Measurements from ENCODE around the gene CAPRIN2. TPM values are rescaled to one million over a fixed set of nuclear protein-coding genes. Genes with fewer than 3 reads are reported as not detected.

CAPRIN2 gene
- total RNA-seq, 1 donor from 2014 or later = 23.7 TPM

GRCh38 chr12:30782316-30783173 lies 27.8 kb upstream of the CAPRIN2 start:
- H3K9me3 Mint-ChIP-seq (ENCODE audit: low read depth) = peaks cover 18% of the 10 kb centered on the region
- no peak for DNase-seq (ENCODE audit: low spot score)
- H3K27me3 Mint-ChIP-seq (ENCODE audit: low read depth) = no peaks in the 10 kb centered on the region
- no peaks in the 10 kb centered on the region for H3K4me1 Mint-ChIP-seq (ENCODE audit: low read depth)
- H3K27ac Mint-ChIP-seq (ENCODE audit: unreplicated experiment) = no peak overlapping the region
- TF ChIP-seq, protein P1, sequence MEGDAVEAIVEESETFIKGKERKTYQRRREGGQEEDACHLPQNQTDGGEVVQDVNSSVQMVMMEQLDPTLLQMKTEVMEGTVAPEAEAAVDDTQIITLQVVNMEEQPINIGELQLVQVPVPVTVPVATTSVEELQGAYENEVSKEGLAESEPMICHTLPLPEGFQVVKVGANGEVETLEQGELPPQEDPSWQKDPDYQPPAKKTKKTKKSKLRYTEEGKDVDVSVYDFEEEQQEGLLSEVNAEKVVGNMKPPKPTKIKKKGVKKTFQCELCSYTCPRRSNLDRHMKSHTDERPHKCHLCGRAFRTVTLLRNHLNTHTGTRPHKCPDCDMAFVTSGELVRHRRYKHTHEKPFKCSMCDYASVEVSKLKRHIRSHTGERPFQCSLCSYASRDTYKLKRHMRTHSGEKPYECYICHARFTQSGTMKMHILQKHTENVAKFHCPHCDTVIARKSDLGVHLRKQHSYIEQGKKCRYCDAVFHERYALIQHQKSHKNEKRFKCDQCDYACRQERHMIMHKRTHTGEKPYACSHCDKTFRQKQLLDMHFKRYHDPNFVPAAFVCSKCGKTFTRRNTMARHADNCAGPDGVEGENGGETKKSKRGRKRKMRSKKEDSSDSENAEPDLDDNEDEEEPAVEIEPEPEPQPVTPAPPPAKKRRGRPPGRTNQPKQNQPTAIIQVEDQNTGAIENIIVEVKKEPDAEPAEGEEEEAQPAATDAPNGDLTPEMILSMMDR (IDR thresholded peaks at IDR 0.05) = no peak
- H3K4me3 Mint-ChIP-seq (ENCODE audit: unreplicated experiment) = no peak overlapping the region
- H3K36me3 Mint-ChIP-seq (ENCODE audit: low read depth) = peaks cover 6% of the 10 kb centered on the region

- H3K36me3 Mint-ChIP-seq (ENCODE audit: low read depth) = peaks cover 4% of the 10 kb centered on the region
- H3K4me1 Mint-ChIP-seq (ENCODE audit: low read depth) = no peaks in the 10 kb centered on the region
- no peak overlapping the region for H3K4me3 Mint-ChIP-seq (ENCODE audit: unreplicated experiment)
- no peaks in the 10 kb centered on the region for H3K27me3 Mint-ChIP-seq (ENCODE audit: low read depth)
- TF ChIP-seq, protein P1 (IDR thresholded peaks at IDR 0.05) = no peak
- peaks cover 17% of the 10 kb centered on the region for H3K9me3 Mint-ChIP-seq (ENCODE audit: low read depth)
- DNase-seq (ENCODE audit: low spot score) = no peak
- H3K27ac Mint-ChIP-seq (ENCODE audit: unreplicated experiment) = no peak overlapping the region
These were observed 24.8 kb upstream of the CAPRIN2 start for GRCh38 chr12:30779578-30779977.

GRCh38 chr12:30779178-30779577 lies 24.4 kb upstream of the CAPRIN2 start:
- Mint-ChIP-seq H3K4me3 (ENCODE audit: unreplicated experiment) (no peak overlapping the region), H3K4me1 (ENCODE audit: low read depth) (no peaks in the 10 kb centered on the region), H3K27me3 (ENCODE audit: low read depth) (no peaks in the 10 kb centered on the region), H3K27ac (ENCODE audit: unreplicated experiment) (no peak overlapping the region), H3K9me3 (ENCODE audit: low read depth) (peaks cover 13% of the 10 kb centered on the region), H3K36me3 (ENCODE audit: low read depth) (peaks cover under 1% of the 10 kb centered on the region)
- no peak for DNase-seq (ENCODE audit: low spot score)
- TF ChIP-seq, protein P1 (IDR thresholded peaks at IDR 0.05) = no peak

GRCh38 chr12:30774599-30774998 lies 19.8 kb upstream of the CAPRIN2 start:
- Mint-ChIP-seq H3K4me3 (ENCODE audit: unreplicated experiment) (no peak overlapping the region), H3K9me3 (ENCODE audit: low read depth) (peaks cover 14% of the 10 kb centered on the region), H3K27me3 (ENCODE audit: low read depth) (peaks cover 2% of the 10 kb centered on the region), H3K4me1 (ENCODE audit: low read depth) (no peaks in the 10 kb centered on the region), H3K36me3 (ENCODE audit: low read depth) (no peaks in the 10 kb centered on the region), H3K27ac (ENCODE audit: unreplicated experiment) (no peak overlapping the region)
- DNase-seq (ENCODE audit: low spot score) = no peak
- TF ChIP-seq, protein P1 (IDR thresholded peaks at IDR 0.05) = no peak

DNA sequence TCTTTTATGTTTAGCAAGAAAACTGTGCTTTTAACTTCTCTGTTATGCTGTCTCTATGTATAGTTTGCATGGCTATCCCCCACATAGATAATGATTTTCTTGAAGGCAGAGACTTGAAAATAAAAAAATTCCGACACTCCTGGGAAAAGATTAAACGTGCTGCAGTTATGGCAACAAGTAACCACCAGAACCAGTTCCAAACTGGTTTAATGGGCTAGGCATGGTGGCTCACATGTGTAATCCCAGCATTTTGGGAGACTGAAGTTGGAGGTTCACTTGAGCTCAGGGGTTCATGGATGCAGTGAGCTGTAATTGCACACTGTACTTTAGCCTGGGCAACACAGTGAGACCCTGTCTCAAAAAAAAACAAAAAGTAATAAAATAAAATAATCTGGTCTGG lies 15.1 kb upstream of the CAPRIN2 start:
- Mint-ChIP-seq H3K4me3 (ENCODE audit: unreplicated experiment) (no peak overlapping the region), H3K36me3 (ENCODE audit: low read depth) (no peaks in the 10 kb centered on the region), H3K4me1 (ENCODE audit: low read depth) (no peaks in the 10 kb centered on the region), H3K27ac (ENCODE audit: unreplicated experiment) (no peak overlapping the region), H3K9me3 (ENCODE audit: low read depth) (peaks cover 2% of the 10 kb centered on the region), H3K27me3 (ENCODE audit: low read depth) (peaks cover 2% of the 10 kb centered on the region)
- DNase-seq (ENCODE audit: low spot score) = no peak
- TF ChIP-seq, protein P1 (IDR thresholded peaks at IDR 0.05) = no peak
